Right lobe of liver (tissue), 4 donors: ENCODE results near the gene ERGIC1.

ENCODE experiments used
- CTCF ChIP-seq, 4 donors: fragments of 200-600 bp in 3 of 4; fragments of 450-650 bp in 1 of 4; IDR thresholded peaks; one replicate each; pipeline versions ENCODE4 v1.5.1 to v1.8.0; 2016 to 2022; ENCODE audit warnings: antibody characterized with exemption in 4 of 4, mild to moderate bottlenecking in 2 of 4
- POLR2A ChIP-seq: fragments of 450-650 bp; IDR thresholded peaks from one replicate; pipeline ENCODE4 v1.6.1; 2017; ENCODE audit warnings: antibody characterized with exemption, mild to moderate bottlenecking
- donor health status: DM: no; HTN: no; CAD: no.
- donor health status: DM: no; HTN: no; CAD: no.
- donor health status: DM: no; HTN: yes; CAD: no.

DNA sequence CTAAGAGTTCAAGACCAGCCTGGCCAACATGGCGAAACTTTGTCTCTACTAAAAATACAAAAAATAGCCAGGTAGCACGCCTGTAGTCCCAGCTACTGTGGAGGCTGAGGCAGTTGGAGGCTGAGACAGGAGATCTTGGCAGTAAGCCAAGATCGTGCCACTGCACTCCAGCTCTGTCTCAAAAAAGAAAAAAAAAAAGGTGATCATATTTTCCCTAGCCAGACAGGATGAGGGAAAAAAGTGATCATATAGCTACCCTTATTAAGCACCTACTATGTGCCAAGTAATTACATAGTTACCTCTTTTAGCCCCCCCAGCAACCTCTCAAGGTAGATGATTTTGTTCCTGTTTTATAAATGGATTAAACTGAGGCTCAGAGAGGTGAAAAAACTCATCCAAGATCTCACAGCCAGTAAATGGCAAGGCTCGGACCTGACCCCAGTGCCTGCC lies 107.0 kb downstream of the ERGIC1 start:
- TF ChIP-seq CTCF (IDR thresholded peaks at IDR 0.05) (no peak), POLR2A (no peak)
